KMS-11 (cell line): ENCODE measurements around the gene TMC2.
"Not testable (repeated sequence)": the region's sequence is repeated elsewhere in the genome, so short reads cannot be mapped to it uniquely, and the experiment has no call there.

ENCODE experiments used
- H2AFZ ChIP-seq: fragments of 200-600 bp; sonication (generic); 2 replicates; pipeline ENCODE4 v1.6.1; 2016; ENCODE audit warnings: antibody characterized with exemption, mixed run types, low read depth
- H3K27ac ChIP-seq: fragments of 200-600 bp; sonication (generic); 2 replicates; pipeline ENCODE4 v1.6.1; 2016; ENCODE audit warnings: mild to moderate bottlenecking, mixed run types
- H3K27me3 ChIP-seq: fragments of 200-600 bp; sonication (generic); 2 replicates; pipeline ENCODE4 v1.6.1; 2017; ENCODE audit warnings: mild to moderate bottlenecking, low read depth, mixed run types, moderate library complexity; ENCODE audit not compliant: insufficient read depth
- H3K36me3 ChIP-seq: fragments of 200-600 bp; sonication (generic); 2 replicates; pipeline ENCODE4 v1.6.1; 2017; ENCODE audit warnings: mild to moderate bottlenecking, mixed run types; ENCODE audit not compliant: insufficient read depth
- H3K4me1 ChIP-seq: fragments of 200-600 bp; sonication (generic); 2 replicates; pipeline ENCODE4 v1.6.1; 2016; ENCODE audit warnings: mild to moderate bottlenecking, low read depth, mixed run types; ENCODE audit not compliant: poor library complexity, severe bottlenecking
- H3K4me2 ChIP-seq: fragments of 200-600 bp; sonication (generic); 2 replicates; pipeline ENCODE4 v1.7.0; 2016; ENCODE audit warnings: mild to moderate bottlenecking, mixed run types
- H3K4me3 ChIP-seq: fragments of 200-600 bp; sonication (generic); IDR thresholded peaks from 2 replicates; pipeline ENCODE4 v1.6.1; 2017; ENCODE audit warnings: low read depth, low read length, mixed read lengths; ENCODE audit not compliant: insufficient read depth
- H3K79me2 ChIP-seq: fragments of 200-600 bp; sonication (generic); 2 replicates; pipeline ENCODE4 v1.6.1; 2016; ENCODE audit warnings: low read depth, mixed run types; ENCODE audit not compliant: insufficient read depth
- H3K9ac ChIP-seq: fragments of 200-600 bp; sonication (generic); 2 replicates; pipeline ENCODE4 v1.6.1; 2016; ENCODE audit warnings: mild to moderate bottlenecking, mixed run types
- H4K20me1 ChIP-seq: fragments of 200-600 bp; sonication (generic); 2 replicates; pipeline ENCODE4 v1.6.1; 2016; ENCODE audit warnings: mild to moderate bottlenecking, mixed run types; ENCODE audit not compliant: insufficient read depth
- TF ChIP-seq, protein P1 (sequence below): fragments of 200-600 bp; sonication (generic); conservative IDR thresholded peaks from 2 replicates; pipeline ENCODE4 v1.6.1; 2017; ENCODE audit warnings: low read depth, mild to moderate bottlenecking, antibody characterized with exemption, low read length, moderate library complexity, mixed read lengths

Gene TMC2

DNA sequence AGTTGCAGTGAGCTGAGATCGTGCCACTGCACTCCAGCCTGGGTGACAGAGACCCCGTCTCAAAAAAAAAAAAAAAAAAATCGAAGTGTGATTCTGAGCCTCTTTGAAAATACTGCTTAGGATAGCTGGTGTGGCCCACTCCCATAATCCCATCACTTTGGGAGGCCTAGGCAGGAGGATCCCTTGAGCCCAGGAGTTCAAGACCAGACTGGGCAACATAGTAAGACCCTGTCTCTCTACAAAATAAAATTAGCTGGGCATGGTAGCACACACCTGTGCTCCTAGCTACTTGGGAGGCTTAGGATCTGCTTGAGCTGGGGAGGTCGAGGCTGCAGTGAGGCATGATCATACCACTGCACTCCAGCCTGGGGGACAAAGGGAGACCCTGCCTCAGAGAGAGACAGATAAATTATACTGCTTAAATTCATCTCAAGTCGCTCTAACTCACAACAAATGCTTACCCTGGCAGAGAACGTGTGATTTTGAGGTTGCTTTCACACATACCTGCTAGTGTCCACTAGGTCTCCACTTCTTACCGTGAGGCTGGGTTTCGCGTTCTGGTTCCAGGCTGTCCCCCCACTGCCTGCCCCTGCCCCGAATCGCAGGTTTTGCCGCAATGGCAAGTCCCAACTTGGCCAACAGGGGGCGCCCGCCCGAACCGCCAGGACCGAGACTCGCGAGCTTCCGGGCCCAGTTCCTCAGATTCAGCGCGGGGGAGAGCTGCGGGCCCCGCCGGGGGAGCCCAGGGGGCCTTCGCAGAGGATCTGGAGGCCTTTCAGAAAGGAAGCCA is 12.3 kb upstream of the TMC2 start:
- Histone ChIP-seq H3K4me3 (no peak overlapping the region), H4K20me1 (no peaks in the 10 kb centered on the region), H3K27me3 (no peaks in the 10 kb centered on the region), H3K27ac (peak overlapping the region; percentile 32; the same call in 1 of the 2 replicates), H2AFZ (peak overlapping the region; percentile 95), H3K4me2 (peak overlapping the region; percentile 63), H3K4me1 (no peaks in the 10 kb centered on the region), H3K36me3 (no peaks in the 10 kb centered on the region), H3K9ac (peak overlapping the region; percentile 79), H3K79me2 (no peaks in the 10 kb centered on the region)
- TF ChIP-seq, protein P1, sequence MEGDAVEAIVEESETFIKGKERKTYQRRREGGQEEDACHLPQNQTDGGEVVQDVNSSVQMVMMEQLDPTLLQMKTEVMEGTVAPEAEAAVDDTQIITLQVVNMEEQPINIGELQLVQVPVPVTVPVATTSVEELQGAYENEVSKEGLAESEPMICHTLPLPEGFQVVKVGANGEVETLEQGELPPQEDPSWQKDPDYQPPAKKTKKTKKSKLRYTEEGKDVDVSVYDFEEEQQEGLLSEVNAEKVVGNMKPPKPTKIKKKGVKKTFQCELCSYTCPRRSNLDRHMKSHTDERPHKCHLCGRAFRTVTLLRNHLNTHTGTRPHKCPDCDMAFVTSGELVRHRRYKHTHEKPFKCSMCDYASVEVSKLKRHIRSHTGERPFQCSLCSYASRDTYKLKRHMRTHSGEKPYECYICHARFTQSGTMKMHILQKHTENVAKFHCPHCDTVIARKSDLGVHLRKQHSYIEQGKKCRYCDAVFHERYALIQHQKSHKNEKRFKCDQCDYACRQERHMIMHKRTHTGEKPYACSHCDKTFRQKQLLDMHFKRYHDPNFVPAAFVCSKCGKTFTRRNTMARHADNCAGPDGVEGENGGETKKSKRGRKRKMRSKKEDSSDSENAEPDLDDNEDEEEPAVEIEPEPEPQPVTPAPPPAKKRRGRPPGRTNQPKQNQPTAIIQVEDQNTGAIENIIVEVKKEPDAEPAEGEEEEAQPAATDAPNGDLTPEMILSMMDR: peak; percentile 85

DNA sequence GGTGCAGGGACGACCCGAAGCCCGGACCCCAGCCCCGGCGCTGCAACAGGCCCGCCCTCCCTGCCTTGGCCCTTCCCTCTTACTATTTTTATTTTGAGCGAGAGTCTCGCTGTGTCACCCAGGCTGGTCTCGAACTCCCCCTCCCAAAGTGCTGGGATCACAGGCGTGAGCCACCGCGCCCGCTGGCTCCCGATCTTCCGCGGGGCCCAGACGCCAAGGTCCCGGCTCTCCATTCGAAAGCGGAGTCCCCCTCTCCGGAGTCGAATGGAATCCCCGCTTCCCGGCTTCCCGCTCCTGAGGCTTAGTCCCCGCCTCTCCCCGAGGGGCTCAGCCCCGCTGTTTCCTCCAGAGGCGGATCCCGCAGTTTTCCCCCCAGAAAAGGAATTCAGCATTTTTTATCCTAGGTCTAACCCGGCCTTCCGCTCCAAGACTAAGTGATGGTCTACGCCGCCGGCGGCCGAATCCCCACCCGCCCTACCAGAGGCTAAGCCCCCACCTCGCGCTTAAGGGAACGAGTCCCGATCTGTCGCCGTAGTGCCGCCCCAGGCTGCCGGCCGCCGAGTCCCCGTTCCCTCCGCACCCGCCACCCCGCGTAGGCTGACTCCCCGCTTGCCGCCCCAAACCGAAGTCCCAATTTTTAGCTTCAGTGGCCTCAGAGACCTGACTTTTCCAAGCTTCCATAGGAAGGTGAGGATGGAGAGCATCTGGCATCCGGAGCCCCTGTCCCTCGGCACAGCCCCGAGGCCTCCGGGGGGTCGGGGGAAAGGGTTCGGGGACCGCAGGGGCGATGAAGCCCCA is 11.5 kb upstream of the TMC2 start:
- Histone ChIP-seq H4K20me1 (no peaks in the 10 kb centered on the region), H3K4me1 (no peaks in the 10 kb centered on the region), H3K79me2 (no peaks in the 10 kb centered on the region), H3K4me2 (peak overlapping the region; percentile 63), H3K27ac (peak overlapping the region; percentile 32; the same call in 1 of the 2 replicates), H3K4me3 (no peak overlapping the region), H2AFZ (peak overlapping the region; percentile 95), H3K9ac (peak overlapping the region; percentile 79), H3K36me3 (no peaks in the 10 kb centered on the region), H3K27me3 (no peaks in the 10 kb centered on the region)
- TF ChIP-seq, protein P1: peak; percentile 16; the same call in 1 of the 2 replicates

DNA sequence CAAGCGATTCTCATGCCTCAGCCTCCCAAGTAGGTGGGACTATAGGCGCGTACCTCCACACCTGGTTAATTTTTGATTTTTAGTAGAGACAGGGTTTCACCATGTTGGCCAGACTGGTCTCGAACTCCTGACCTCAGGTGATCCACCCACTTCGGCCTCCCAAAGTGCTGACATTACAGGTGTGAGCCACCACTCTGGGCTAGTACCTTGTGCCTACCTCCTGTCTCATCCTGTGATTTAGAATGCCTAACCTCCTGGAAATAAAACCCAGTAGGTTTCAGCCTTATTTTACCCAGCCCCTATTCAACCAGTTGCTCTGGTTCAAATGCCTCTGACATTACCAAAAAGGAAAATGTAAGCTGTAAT is 10.2 kb upstream of the TMC2 start:
- not testable (repeated sequence) for H3K36me3 ChIP-seq

DNA sequence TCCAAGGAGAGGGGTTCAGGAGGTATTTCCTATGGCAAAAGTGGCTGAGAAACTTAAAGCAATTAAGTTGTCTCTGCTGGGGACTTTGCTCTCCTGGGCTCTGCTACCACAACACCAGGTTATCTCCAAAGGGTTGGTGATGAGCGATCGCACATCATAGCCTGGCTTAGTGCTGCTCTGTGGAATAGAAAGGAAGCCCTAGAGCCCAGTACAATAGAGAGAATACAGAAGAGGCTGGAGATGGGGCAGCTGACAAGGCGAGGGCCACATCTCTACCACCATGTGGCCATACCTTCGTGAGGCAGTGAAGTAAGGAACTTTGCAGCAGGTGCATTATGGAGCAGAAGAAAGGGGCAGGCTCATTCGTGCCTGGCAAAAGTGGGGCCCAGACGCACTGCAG is 8.6 kb upstream of the TMC2 start:
- Histone ChIP-seq H3K4me3 (no peak overlapping the region), H3K27me3 (no peaks in the 10 kb centered on the region), H3K36me3 (no peaks in the 10 kb centered on the region), H2AFZ (no peak overlapping the region), H3K4me1 (no peaks in the 10 kb centered on the region), H3K27ac (no peak overlapping the region), H3K9ac (no peak overlapping the region), H4K20me1 (no peaks in the 10 kb centered on the region), H3K4me2 (no peak overlapping the region), H3K79me2 (no peaks in the 10 kb centered on the region)
- TF ChIP-seq, protein P1: no peak

More for the DNA sequence above, 10.2 kb upstream of the TMC2 start:
- H4K20me1 ChIP-seq, H3K27me3 ChIP-seq, H2AFZ ChIP-seq, H3K27ac ChIP-seq, H3K4me1 ChIP-seq, H3K4me2 ChIP-seq, H3K79me2 ChIP-seq, H3K9ac ChIP-seq, H3K4me3 ChIP-seq: not testable (repeated sequence)
